ENCODE data around the gene ZNG1C.
"Not testable (repeated sequence)": the region's sequence is repeated elsewhere in the genome, so short reads cannot be mapped to it uniquely, and the experiment has no call there.

DNA sequence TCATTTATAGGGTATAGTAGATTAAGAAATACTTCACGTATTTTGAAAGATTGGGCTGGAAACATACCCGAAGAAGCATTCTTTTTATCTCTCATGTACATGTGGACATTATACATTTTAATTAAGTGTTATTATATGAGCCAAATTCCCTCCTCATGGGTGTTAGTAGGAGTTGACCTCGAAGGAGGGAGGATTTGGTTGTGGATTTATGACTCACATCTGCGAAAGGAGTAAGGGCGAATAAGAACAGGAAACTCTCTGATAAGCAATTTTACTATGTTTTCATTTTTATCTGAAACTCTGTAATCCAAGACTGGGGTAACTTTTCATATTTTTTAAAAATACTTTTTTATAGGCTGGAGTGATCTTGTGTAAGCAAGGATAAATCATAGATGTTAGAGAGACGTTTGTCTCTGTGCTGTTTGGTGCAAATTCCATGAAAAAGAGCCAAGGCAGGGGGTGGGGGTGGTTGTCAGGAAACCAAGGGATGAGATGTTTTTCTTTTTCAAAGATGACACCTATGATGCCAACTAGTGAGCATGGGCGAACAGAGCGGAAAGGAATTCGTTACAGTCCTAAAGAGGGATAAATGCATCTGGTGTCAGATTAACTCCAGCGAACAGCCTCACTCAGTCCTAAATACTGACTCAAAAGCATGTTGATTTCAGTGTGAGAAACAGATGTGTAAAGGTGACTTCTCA is 95.0 kb downstream of the ZNG1C start:
- not testable (repeated sequence) for TF ChIP-seq GLIS3 (CRISPR knock-in tag; IDR thresholded peaks at IDR 0.05); OSR1 (CRISPR knock-in tag; IDR thresholded peaks at IDR 0.05); TSHZ2 (CRISPR knock-in tag; IDR thresholded peaks at IDR 0.05); ZFP3 (CRISPR knock-in tag; IDR thresholded peaks at IDR 0.05); ARNTL (CRISPR knock-in tag; IDR thresholded peaks at IDR 0.05; ENCODE audit: borderline replicate concordance, low read depth); ZNF70 (CRISPR knock-in tag; IDR thresholded peaks at IDR 0.05); ZNF565 (CRISPR knock-in tag; conservative IDR thresholded peaks at IDR 0.05; ENCODE audit: low read depth); RARB (CRISPR knock-in tag; IDR thresholded peaks at IDR 0.05); ZC3H10 (CRISPR knock-in tag; IDR thresholded peaks at IDR 0.05)
- TF ChIP-seq, protein P1, sequence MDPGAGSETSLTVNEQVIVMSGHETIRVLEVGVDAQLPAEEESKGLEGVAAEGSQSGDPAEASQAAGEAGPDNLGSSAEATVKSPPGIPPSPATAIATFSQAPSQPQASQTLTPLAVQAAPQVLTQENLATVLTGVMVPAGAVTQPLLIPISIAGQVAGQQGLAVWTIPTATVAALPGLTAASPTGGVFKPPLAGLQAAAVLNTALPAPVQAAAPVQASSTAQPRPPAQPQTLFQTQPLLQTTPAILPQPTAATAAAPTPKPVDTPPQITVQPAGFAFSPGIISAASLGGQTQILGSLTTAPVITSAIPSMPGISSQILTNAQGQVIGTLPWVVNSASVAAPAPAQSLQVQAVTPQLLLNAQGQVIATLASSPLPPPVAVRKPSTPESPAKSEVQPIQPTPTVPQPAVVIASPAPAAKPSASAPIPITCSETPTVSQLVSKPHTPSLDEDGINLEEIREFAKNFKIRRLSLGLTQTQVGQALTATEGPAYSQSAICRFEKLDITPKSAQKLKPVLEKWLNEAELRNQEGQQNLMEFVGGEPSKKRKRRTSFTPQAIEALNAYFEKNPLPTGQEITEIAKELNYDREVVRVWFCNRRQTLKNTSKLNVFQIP (CRISPR knock-in tag; IDR thresholded peaks at IDR 0.05; ENCODE audit: borderline replicate concordance, low read depth), result not testable (repeated sequence)
- TF ChIP-seq, protein P2, sequence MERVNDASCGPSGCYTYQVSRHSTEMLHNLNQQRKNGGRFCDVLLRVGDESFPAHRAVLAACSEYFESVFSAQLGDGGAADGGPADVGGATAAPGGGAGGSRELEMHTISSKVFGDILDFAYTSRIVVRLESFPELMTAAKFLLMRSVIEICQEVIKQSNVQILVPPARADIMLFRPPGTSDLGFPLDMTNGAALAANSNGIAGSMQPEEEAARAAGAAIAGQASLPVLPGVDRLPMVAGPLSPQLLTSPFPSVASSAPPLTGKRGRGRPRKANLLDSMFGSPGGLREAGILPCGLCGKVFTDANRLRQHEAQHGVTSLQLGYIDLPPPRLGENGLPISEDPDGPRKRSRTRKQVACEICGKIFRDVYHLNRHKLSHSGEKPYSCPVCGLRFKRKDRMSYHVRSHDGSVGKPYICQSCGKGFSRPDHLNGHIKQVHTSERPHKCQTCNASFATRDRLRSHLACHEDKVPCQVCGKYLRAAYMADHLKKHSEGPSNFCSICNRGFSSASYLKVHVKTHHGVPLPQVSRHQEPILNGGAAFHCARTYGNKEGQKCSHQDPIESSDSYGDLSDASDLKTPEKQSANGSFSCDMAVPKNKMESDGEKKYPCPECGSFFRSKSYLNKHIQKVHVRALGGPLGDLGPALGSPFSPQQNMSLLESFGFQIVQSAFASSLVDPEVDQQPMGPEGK (CRISPR knock-in tag; IDR thresholded peaks at IDR 0.05; ENCODE audit: borderline replicate concordance), result not testable (repeated sequence)
